Fibroblast of pulmonary artery (primary cell): ENCODE results near the gene GPAM.
"Not testable (repeated sequence)": the region's sequence is repeated elsewhere in the genome, so short reads cannot be mapped to it uniquely, and the experiment has no call there.

ENCODE experiments used
- DNase-seq: peaks from one replicate; pipeline ENCODE4 v3.0.0-alpha.2; 2010; ENCODE audit warnings: low read depth
- H3K4me3 ChIP-seq: replicated peaks from 2 replicates; pipeline ENCODE4 v1.5.1; 2011; ENCODE audit warnings: low read depth, mild to moderate bottlenecking, control low read depth, low read length, moderate library complexity
- TF ChIP-seq, protein P1 (sequence below): IDR thresholded peaks from 2 replicates; pipeline ENCODE4 v1.5.1; 2011; ENCODE audit warnings: mild to moderate bottlenecking, control low read depth, low read length, inconsistent platforms; ENCODE audit errors: missing control alignments

GPAM gene

DNA sequence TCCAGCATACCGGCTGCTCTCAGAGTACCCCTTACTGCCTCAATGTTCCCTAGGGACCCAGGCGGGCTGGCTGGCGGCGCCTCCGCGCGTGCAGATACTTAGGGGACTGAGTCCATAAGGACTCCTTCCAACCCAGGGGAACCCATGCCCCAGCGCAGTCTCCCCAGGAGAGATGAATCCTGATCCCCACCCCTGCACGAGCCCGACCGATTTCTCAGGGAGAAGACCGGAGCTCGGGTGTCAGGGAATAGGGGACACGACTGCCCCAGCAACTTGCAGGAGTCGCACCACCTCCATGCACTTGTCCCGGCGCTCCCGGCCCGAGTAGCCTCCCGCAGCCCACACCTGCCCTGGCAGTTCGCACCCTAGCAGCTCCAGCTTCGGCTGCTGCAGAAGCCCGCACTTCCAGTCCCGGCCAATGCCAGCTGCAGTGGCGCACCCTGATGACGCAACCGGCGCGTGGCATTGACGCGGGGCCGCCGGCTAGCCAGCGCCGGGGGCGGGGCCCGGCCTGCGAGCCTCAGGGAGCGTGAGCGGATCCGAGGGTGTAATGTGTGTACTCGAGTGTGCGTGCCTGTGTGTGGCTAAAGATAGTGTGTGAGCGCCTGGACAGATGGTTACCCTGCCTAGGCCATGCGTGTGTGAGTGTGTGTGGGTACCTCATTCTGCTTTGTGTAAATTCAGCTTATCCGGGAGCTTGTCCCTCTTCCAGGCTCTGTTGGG, at the start of gene GPAM:
GPAM (minus strand) TSS at position 437 of the 723 bp plus-strand sequence. CDS start 1,981 bp downstream, outside the sequence.
- DNase-seq, result peak; percentile 92

DNA sequence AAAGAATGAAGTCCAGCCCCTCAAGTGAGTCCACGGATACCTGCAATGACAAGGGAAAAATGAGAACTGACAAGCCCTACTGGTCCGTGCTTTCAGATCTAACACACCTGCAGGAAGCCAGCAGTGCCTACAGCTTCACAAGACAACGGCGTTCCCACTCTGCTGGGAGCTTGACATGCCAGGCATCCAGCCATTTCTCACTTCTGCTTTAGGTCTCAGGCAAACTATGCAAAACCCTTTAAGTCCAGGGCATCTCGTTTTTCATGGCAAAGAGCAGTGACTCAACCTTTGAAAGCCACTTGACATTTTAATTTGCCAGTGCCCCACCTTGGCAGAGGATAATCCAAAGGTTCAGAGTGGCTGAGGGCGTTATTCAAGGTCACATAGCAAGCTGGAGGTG, 49.1 kb upstream of the GPAM start:
- H3K4me3 ChIP-seq, result no peak overlapping the region
- DNase-seq, result no peak
- TF ChIP-seq, protein P1, sequence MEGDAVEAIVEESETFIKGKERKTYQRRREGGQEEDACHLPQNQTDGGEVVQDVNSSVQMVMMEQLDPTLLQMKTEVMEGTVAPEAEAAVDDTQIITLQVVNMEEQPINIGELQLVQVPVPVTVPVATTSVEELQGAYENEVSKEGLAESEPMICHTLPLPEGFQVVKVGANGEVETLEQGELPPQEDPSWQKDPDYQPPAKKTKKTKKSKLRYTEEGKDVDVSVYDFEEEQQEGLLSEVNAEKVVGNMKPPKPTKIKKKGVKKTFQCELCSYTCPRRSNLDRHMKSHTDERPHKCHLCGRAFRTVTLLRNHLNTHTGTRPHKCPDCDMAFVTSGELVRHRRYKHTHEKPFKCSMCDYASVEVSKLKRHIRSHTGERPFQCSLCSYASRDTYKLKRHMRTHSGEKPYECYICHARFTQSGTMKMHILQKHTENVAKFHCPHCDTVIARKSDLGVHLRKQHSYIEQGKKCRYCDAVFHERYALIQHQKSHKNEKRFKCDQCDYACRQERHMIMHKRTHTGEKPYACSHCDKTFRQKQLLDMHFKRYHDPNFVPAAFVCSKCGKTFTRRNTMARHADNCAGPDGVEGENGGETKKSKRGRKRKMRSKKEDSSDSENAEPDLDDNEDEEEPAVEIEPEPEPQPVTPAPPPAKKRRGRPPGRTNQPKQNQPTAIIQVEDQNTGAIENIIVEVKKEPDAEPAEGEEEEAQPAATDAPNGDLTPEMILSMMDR, result no peak

More for the DNA sequence above, at the start of gene GPAM:
- TF ChIP-seq, protein P1, result no peak
- H3K4me3 ChIP-seq, result peak within 1 kb of the TSS; percentile 84

DNA sequence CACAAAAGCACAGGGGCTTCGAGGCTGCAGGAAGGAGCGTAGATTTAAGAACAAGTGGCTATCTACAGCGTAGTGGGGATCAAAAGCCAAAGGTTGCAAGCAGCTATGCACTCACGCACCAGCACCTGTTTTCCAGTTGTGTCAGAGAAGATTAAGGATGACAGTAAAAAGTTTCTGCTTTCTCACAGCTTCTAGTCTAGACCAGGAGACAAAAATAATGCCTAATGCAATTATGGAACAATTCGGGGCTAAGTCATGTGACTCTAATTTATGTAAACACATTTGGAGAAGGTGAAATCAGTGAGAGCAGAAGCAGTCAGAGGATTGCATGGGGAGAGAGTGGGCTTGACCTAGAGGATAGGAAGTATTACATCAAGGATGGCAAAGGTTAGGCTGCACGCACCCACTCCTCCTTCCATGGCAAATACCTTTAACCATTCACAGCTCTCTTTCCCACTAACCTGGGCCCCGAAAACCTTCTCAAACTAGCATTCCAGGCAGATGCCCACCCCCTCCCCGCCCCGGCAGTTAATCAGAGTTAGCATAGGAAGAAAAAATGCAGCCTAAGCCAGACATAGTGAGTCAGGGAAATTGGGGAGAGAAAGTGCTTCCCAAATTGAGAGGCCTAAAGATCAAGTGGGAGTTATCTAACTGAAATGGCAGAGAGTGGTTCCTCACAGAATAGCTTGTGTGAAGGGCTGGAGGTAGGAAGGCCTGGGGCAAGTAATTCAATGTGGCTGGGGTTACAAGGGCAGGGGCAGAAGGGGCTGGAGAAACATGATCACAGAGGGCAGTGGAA, 48.2 kb upstream of the GPAM start:
- H3K4me3 ChIP-seq, result no peak overlapping the region
- TF ChIP-seq, protein P1, result no peak
- DNase-seq, result no peak

GRCh38 chr10:112230325-112230988, 46.9 kb upstream of the GPAM start:
- TF ChIP-seq, protein P1, result no peak
- H3K4me3 ChIP-seq, result no peak overlapping the region
- peak; percentile 14 for DNase-seq

GRCh38 chr10:112229901-112230300, 46.3 kb upstream of the GPAM start:
- TF ChIP-seq, protein P1, result no peak
- H3K4me3 ChIP-seq, result no peak overlapping the region
- no peak for DNase-seq

DNA sequence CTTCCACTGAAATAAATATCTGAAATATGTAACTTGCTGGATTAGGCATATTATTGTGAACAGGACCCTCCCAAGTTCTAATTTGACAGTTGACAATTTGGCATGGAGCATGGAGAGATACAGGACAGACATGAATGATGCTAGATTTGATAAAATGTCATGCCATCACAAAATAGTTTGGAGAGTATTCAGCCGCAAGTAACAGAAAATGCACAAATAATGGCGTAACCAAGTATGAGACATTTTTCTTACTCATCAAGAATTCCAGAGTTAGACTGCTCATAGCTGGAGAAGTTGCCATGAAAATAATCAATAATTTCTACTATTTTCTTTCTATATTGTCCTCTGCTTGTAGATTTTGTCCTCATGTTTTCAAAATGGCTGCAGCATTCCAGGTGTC, 45.5 kb upstream of the GPAM start:
- TF ChIP-seq, protein P1, result no peak
- no peak for DNase-seq
- no peak overlapping the region for H3K4me3 ChIP-seq

- not testable (repeated sequence) for DNase-seq, H3K4me3 ChIP-seq
Measured at GRCh38 chr10:112228366-112229088, 45.0 kb upstream of the GPAM start.
